BLaER1 treated with 17β-estradiol and CSF1 and Interleukin-3, amounts not matched to agents 10 nM and 100 nM (cell line): Measurements from ENCODE around the gene HRCT1.
A peak's percentile ranks its signal among the peaks of the same experiment; 100 is the strongest.

ENCODE experiments used
- H3K27ac ChIP-seq, 11 experiments: shearing (Covaris generic); formaldehyde crosslinking; 2 replicates each; pipeline ENCODE4 v1.8.1; 2022
- H3K27me3 ChIP-seq, 11 experiments: shearing (Covaris generic); formaldehyde crosslinking; 2 replicates each; pipeline ENCODE4 v1.8.1; 2022
- H3K36me3 ChIP-seq, 11 experiments: shearing (Covaris generic); formaldehyde crosslinking; 2 replicates each; pipeline ENCODE4 v1.8.1; 2022
- H3K4me1 ChIP-seq, 10 experiments: shearing (Covaris generic); formaldehyde crosslinking; 2 replicates each; pipeline ENCODE4 v1.8.1; 2022
- H3K4me2 ChIP-seq, 11 experiments: shearing (Covaris generic); formaldehyde crosslinking; 2 replicates each; pipeline ENCODE4 v1.8.1; 2022
- H3K4me3 ChIP-seq, 10 experiments: shearing (Covaris generic); formaldehyde crosslinking; 2 replicates each; pipeline ENCODE4 v1.8.1; 2022
- H3K9ac ChIP-seq, 11 experiments: shearing (Covaris generic); formaldehyde crosslinking; 2 replicates each; pipeline ENCODE4 v1.8.1; 2022
- H3K9me3 ChIP-seq, 11 experiments: shearing (Covaris generic); formaldehyde crosslinking; replicated peaks in 1 of 11; 2 replicates each; pipeline ENCODE4 v1.8.1; 2022
- H4K20me1 ChIP-seq, 11 experiments: shearing (Covaris generic); formaldehyde crosslinking; 2 replicates each; pipeline ENCODE4 v1.8.1; 2022
- Cebpa-rat ChIP-seq, 11 experiments: shearing (Covaris generic); IDR thresholded peaks; 2 replicates each; pipeline ENCODE4 v1.8.1; 2022

HRCT1 gene

DNA sequence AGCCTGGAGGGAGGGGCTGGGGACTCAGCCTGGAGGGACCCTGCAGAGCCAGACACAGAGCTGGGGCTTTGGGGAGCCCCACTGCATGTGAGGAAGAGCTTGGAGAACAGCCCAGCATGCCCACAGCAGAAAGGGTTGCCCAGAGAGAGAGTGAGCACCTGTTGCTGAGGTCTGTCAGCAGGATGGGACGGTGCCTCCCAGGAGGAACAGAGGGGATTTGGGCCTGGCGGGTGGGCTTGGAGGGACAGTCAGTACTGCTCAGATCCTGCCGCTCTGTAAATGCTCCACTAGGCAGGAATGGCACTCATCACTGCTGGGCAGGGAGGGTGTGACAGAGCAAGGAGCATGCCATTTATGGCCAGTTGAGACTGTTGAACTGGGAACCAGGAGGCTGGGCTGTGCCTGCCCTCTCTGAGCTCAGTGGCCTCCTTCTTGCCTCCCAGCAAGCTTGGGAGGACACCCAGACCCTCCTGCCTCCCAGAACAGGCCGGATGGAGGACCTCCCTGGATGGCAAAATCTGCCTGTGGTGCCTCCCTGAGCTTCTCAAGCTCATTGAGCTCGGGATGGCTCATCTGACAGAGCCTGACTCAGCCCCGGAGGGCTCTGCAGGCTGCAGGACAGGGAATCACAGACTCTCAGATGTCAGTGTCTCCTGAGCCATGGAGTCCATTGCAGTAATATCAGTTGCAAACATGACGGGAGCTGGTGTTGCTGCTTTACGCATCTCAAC lies 786 bp upstream of the HRCT1 start:
- Histone ChIP-seq H3K4me2 (0 out of 22 replicates have a peak overlapping the region, but pooled peaks of 2 of the 11 experiments have one; percentile 11 to 12), H3K4me1 (peaks cover 27 to 49% (median 38%) of the 10 kb centered on the region in 10 experiments), H3K36me3 (no peaks in the 10 kb centered on the region), H4K20me1 (no peaks in the 10 kb centered on the region), H3K4me3 (no peak overlapping the region), H3K27ac (no peak overlapping the region), H3K9ac (no peak overlapping the region), H3K9me3 (no peaks in the 10 kb centered on the region), H3K27me3 (no peaks in the 10 kb centered on the region)
- TF ChIP-seq Cebpa-rat (IDR thresholded peaks at IDR 0.05): no peak

DNA sequence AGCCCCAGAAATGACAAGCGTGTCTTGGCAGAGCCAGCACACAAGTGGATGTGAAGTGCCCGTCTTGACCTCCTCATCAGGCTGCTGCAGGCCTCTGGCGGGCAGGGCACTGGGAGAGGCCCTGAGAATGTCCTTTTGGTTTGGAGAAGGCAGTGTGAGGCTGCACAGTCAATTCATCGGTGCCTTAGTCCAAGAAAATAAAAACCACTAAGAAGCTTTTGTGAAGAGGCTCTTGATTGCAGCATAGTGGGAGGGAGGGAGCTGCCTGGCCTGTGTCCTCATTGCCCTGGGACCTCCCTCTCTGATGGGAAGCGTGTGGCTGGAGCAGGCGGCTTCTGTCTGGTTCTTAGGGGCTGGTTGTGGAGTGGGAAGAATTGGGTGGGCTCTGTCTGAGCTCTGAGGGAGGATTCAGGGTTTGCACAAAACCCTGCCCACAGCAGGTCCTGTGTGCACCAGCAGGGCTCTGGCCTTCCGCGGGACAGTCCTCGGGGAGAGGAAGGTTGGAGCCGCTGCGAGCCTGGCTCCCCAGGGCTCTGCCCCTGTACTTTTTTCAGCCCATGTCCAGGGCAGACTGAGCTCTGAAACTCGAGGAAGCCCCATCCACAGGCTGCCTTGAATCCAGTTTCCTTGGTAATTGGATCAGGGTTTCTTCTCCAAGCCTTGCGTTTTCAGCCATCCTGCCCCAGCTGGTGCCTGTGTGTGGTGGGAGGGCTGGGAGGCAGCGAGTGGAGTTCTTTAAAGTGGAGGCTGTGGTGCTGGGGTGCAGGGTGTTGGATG lies 1.1 kb downstream of the HRCT1 start:
- H3K27me3 ChIP-seq: no peaks in the 10 kb centered on the region
- no peak overlapping the region for H3K4me3 ChIP-seq
- peak overlapping the region in 7 of 11 experiments; percentile 19 to 80 (median 74); a peak in 9 of 22 replicates for H3K27ac ChIP-seq
- H4K20me1 ChIP-seq: no peaks in the 10 kb centered on the region
- no peaks in the 10 kb centered on the region for H3K36me3 ChIP-seq
- no peaks in the 10 kb centered on the region for H3K9me3 ChIP-seq
- TF ChIP-seq Cebpa-rat (IDR thresholded peaks at IDR 0.05): no peak
- H3K4me1 ChIP-seq: peaks cover 45 to 66% (median 56%) of the 10 kb centered on the region in 10 experiments
- H3K4me2 ChIP-seq: peak overlapping the region; percentile 56 to 89 (median 81)
- 0 out of 22 replicates have a peak overlapping the region, but pooled peaks of 1 of the 11 experiments have one; percentile 58 for H3K9ac ChIP-seq

DNA sequence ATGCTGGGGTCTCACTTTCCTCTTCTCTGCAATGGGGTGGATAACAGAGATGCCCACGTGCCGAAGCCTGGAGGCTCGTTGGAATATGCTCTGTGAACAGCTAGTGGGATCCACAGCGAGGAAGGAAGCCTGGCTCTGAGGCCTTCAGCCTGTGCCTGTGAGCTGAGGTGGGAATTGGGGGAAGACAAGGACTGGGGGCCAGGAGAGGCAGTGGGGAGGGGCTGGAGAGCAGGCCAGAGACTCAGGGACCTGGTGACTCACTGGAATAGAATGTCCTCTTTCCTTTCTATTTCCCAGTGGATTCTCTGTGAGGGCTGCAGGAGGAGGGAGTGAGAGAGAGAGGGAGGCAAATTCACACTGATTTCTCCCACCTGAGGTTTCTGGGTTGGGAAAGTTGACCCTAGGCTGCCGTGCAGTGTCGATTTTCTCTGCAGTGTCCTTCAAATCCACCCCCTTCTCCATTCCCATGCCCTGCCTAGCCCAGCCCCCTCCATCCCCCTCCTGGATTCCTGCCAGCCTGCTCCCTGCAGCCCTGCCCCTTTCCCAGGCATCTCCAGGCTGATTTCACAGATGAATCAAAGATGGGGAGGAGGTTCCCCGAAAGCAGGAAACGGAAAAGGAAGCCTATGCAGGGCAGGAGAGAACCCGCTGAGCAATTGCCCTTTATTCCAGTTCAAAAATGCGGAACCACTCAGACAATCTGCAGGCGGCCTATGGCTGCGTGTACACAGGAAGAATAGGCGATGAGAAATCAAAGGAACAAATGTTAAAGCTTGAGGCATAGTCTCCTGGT lies 1.9 kb downstream of the HRCT1 start:
- H3K9ac ChIP-seq: peak overlapping the region in 6 of 11 experiments; percentile 19 to 61 (median 46); a peak in 10 of 22 replicates
- no peaks in the 10 kb centered on the region for H3K27me3 ChIP-seq
- H3K27ac ChIP-seq: peak overlapping the region in 9 of 11 experiments; percentile 18 to 80 (median 74); a peak in 16 of 22 replicates
- H4K20me1 ChIP-seq: no peaks in the 10 kb centered on the region
- no peaks in the 10 kb centered on the region for H3K9me3 ChIP-seq
- no peak for TF ChIP-seq Cebpa-rat (IDR thresholded peaks at IDR 0.05)
- H3K4me2 ChIP-seq: peak overlapping the region; percentile 56 to 89 (median 81)
- no peaks in the 10 kb centered on the region for H3K36me3 ChIP-seq
- H3K4me1 ChIP-seq: peaks cover 45 to 66% (median 56%) of the 10 kb centered on the region in 10 experiments
- H3K4me3 ChIP-seq: peak overlapping the region in 1 of 10 experiments; percentile 12; a peak in 1 of 20 replicates

DNA sequence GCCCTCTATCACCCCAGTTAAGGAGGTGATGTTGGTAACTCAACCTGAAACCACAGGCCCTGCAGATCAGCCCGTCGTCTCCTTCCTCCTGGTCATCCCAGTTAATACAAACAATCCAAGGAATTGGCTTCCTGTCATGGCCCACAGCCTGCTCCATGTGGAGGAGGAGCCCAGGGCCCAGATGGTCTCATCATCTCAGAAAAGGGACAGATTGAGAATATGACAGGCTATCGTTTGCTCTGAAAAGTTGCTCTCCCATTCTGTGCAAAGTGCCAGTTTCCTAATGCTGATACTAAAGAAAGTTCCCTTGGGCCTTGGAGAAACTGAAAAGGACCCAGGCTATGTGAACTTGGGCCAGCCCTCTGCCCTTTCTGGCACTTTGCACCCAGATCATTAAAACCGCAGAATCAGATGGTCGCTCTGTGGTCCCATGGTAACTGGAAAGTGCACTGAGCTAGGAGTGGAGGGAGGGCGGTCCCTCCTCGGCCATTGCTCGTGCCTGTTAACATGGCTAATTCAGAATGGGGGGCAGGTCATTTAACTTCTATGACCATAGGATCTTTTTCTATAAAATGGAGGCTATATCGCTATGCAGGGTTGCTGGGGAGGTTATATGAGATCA lies 2.6 kb downstream of the HRCT1 start:
- no peaks in the 10 kb centered on the region for H3K9me3 ChIP-seq
- no peaks in the 10 kb centered on the region for H4K20me1 ChIP-seq
- peaks cover 45 to 66% (median 56%) of the 10 kb centered on the region in 10 experiments for H3K4me1 ChIP-seq
- H3K27me3 ChIP-seq: no peaks in the 10 kb centered on the region
- peak overlapping the region in 6 of 11 experiments; percentile 19 to 61 (median 46); a peak in 10 of 22 replicates for H3K9ac ChIP-seq
- peak overlapping the region in 9 of 11 experiments; percentile 18 to 80 (median 74); a peak in 17 of 22 replicates for H3K27ac ChIP-seq
- H3K36me3 ChIP-seq: no peaks in the 10 kb centered on the region
- TF ChIP-seq Cebpa-rat (IDR thresholded peaks at IDR 0.05): no peak
- no peak overlapping the region for H3K4me3 ChIP-seq
- H3K4me2 ChIP-seq: peak overlapping the region; percentile 56 to 89 (median 81)

DNA sequence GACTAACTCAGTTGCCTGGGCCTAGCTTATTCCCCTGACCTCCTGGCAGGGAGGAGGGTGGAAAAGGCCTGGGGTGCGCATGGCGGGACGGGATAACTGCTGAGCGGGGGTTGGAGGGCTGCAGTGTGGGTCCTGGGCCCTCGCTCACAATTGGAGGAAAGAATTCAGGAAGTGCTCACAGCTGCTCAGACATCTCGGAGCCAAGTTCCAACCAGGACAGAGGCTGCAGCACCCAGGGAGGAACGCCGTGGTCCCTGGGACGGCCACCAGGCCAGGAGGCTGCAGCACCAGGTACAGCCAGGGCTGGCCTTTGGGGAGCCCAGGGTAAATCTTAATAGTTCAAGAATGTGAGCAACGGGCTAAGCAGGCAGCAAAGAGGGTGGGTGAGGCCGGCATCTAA lies 3.3 kb downstream of the HRCT1 start, which contains the start of gene SPAAR:
SPAAR (plus strand) TSS at position 217 of the 400 bp plus-strand sequence. CDS start 974 bp downstream, outside the sequence.
- TF ChIP-seq Cebpa-rat (IDR thresholded peaks at IDR 0.05): no peak
- no peak within 1 kb of the TSS for H3K4me3 ChIP-seq

DNA sequence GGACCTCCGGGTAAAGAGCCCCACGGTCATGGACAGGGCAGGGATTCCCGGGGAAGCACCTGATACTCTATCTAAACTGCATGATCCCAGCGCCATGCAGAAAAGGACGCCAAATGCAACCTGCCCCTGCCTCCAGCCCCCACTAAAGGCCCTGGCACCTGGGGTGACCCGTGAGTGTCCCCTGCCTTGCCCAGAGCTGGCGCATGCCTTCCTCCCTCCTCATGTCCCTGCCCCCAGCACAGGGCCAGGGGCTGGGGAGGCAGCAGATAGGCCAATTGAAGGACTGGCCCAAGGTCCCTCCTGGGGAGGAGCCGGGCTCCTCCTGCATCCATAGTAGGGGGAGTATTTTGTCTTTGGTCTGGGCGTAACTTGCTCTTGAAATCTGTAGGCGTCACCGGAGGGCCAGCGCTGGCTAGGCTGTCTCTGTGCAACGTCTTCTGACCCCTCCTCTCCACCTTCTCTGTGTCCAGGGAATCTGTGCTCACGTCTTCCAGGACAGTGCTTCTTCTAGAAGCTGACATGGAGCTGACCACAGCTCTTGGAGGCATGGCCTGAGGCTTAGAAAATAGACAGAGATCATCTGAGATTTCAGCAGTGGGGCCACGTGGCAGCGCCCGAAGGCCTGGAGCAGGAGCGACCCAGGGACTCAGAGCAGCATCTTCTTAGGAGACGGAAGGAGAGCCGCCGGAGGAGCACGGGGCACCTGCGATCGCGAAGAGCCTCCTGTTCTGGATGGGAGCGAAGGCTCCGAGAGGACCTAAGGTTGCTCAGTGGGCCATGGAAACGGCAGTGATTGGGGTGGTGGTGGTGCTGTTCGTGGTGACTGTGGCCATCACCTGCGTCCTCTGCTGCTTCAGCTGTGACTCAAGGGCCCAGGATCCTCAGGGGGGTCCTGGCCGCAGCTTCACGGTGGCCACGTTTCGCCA lies 3.9 kb downstream of the HRCT1 start:
- no peak for TF ChIP-seq Cebpa-rat (IDR thresholded peaks at IDR 0.05)
- Histone ChIP-seq H3K27me3 (no peaks in the 10 kb centered on the region), H3K4me3 (no peak overlapping the region), H3K9ac (no peak overlapping the region), H3K9me3 (peaks cover 0 to 4% (median 0%) of the 10 kb centered on the region in 11 experiments; a peak in 2 of 22 replicates), H3K36me3 (no peaks in the 10 kb centered on the region), H3K4me1 (peaks cover 45 to 66% (median 55%) of the 10 kb centered on the region in 10 experiments), H3K27ac (peak overlapping the region in 3 of 11 experiments; percentile 18 to 26 (median 22); a peak in 3 of 22 replicates), H4K20me1 (no peaks in the 10 kb centered on the region), H3K4me2 (peak overlapping the region; percentile 24 to 89 (median 81))

More for the DNA sequence above, 3.3 kb downstream of the HRCT1 start, which contains the start of gene SPAAR:
- H3K36me3 ChIP-seq: no peaks in the 10 kb centered on the region
- H3K9ac ChIP-seq: peak within 1 kb of the TSS in 6 of 11 experiments; percentile 19 to 61 (median 46); a peak in 10 of 22 replicates
- no peaks in the 10 kb centered on the region for H4K20me1 ChIP-seq
- peaks cover 45 to 66% (median 56%) of the 10 kb centered on the region in 10 experiments for H3K4me1 ChIP-seq
- H3K9me3 ChIP-seq: peaks cover 0 to 3% (median 0%) of the 10 kb centered on the region in 11 experiments; a peak in 2 of 22 replicates
- H3K4me2 ChIP-seq: peak within 1 kb of the TSS; percentile 56 to 89 (median 81)
- H3K27me3 ChIP-seq: no peaks in the 10 kb centered on the region
- peak within 1 kb of the TSS in 9 of 11 experiments; percentile 18 to 80 (median 74); a peak in 17 of 22 replicates for H3K27ac ChIP-seq

DNA sequence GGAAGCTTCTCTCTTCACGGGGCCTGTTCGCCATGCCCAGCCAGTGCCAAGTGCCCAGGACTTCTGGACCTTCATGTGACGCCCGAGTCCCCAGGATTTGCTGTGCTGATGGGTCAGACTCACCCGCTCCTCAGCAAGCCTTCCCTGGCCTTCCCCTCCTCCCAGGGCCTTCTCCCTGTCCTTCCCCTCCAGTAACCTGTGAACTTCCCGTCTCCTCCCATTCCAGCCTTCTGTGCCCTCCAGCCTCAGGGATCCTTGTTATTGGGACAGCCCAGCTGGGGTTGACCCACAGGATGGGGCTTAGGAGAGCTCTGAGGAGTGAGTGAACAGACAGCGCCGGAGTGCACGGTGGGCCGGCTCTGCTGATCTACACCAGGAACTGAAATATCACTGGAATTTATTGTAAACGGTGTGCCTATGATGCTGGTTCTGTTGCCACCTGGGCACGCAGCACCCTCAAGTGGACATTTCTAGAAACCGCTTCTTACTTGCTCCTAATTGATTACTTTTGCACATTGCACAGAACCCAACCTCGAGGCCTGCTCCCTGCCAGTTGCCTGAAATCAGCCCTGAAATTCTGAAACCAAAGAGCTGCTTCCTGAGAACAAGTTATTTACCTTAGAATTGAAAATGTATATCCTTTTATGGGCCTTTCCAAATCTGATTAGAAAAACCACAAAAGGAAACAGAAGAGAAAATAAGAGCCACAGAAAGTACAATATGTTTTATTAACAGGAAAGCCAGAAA lies 4.8 kb downstream of the HRCT1 start:
- H3K9ac ChIP-seq: no peak overlapping the region

More for the DNA sequence above, 4.8 kb downstream of the HRCT1 start:
- H3K36me3 ChIP-seq: no peaks in the 10 kb centered on the region
- no peak overlapping the region for H3K4me3 ChIP-seq
- peaks cover 45 to 59% (median 55%) of the 10 kb centered on the region in 10 experiments for H3K4me1 ChIP-seq
- H3K4me2 ChIP-seq: peak overlapping the region; percentile 6 to 83 (median 53); a peak in 20 of 22 replicates
- no peaks in the 10 kb centered on the region for H3K27me3 ChIP-seq
- H4K20me1 ChIP-seq: no peaks in the 10 kb centered on the region
- H3K9me3 ChIP-seq: peaks cover 0 to 4% (median 0%) of the 10 kb centered on the region in 11 experiments; a peak in 2 of 22 replicates
- no peak for TF ChIP-seq Cebpa-rat (IDR thresholded peaks at IDR 0.05)
- peak overlapping the region in 3 of 11 experiments; percentile 18 to 26 (median 22); a peak in 4 of 22 replicates for H3K27ac ChIP-seq
